GM18498 (cell line): Measurements from ENCODE around the gene RCN1.
"Not testable (repeated sequence)": the region's sequence is repeated elsewhere in the genome, so short reads cannot be mapped to it uniquely, and the experiment has no call there.

Source experiments
- ATAC-seq: cut with Tn5 transposase; IDR thresholded peaks from one replicate; pipeline ENCODE4 v1.9.1; 2021; ENCODE audit warnings: mild to moderate bottlenecking, moderate library complexity; ENCODE audit not compliant: unreplicated experiment

The RCN1 gene

DNA sequence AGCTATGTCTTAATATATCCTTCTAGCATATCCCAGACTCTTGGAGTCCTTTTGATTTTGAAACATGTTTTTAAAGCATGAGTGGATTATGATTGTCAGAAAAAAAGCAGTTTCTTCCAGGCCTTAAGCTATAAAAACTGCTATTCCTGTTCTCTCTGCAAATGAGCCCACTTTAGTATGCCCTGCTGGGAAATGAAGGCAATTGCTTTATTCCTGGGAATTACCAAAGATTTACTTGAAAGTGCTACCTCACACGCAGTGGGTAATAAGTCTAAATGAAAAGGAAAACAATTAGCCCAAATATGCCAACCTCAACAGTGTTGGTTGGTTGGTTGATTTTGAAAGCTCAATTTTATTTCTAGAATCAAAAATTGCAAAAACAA is 17.2 kb upstream of the RCN1 start:
- no peak for ATAC-seq

DNA sequence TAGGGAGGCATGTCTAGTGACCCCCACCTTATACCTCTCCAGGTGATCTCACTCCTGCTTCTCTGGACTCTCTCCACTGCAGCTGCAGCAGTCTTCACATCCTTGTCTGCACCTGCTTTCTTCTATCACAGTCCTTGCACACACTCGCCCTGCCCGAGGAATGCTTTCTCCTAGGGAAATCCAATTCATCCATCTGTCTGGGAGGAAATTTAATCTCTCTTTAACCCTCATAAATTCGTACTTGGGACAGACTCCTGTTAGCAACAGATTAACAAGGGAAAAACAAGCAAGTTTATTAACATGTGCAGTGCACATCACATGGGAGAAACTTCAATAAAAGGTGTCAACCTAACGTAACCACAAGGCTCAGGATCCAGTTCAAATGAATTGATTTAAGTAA is 11.3 kb upstream of the RCN1 start:
- no peak for ATAC-seq

DNA sequence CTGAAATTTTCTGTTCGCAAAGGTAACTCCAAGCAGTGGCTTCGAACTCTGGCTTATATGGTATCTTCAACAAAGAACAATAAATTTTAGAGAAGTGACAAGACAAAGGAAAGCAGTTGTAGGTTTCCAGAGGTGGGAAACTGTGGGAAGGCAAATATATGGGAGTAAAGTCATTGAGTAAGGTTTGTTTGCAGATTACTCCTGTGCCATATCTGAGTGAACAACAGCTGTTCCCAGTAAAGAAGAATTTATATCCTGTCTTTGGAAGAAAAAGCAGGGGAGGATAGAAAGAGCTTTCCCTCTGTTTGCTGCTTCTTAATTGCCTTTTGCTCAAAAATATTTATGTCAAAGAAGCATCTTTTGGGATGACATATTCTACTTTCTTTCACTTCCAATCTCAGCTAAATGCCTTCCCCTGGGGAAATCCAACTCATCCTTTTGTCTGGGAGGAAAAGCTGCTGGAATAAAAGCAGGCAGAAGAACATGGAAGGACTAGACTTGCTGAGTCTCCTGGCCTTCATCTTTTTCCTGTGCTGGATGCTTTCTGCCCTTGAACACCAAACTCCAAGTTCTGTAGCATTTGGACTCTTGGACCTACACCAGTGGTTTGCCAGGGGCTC is 10.4 kb upstream of the RCN1 start:
- no peak for ATAC-seq

DNA sequence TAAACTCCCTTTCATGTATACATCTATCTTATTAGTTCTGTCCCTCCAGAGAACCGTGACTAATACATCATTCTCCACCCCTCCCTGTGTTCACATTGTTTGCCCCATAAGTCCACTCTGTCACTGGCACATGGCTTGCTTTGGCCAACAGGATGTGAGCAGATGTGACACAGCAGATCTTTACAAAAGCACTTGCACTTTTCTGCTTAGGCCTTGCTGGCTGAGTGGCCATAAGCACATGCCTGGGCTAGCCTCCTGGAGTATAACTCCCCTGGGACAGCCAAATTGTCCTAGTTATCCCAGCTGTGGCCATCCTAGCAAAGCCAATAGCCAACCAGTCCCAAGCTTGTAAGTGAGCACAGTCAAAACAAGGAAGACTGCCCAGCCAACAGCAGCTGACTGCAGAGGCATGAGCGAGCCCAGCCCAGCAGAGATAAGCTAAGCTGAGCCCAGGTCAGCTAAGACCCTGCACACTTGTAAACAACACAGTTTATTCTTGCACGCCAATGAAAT is 9.7 kb upstream of the RCN1 start:
- peak; percentile 76 for ATAC-seq

DNA sequence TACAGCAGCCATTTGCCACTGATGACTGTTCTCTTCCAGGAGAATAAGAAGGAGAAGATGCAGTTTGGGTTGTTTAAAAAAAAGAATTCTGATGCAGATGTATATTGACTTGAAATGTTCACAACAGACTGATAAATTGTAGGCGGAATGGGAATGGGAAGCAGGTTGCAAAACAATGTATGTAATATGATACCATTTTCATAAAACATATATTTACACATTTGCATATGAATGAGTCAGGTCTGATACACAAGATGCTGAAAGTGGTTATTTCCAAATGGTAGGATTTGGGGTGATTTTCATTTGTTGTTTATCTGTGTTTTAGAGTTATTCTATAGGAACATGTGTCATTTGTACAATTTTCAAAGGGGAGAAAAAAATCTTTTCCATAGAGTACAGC is 9.0 kb upstream of the RCN1 start:
- no peak for ATAC-seq

DNA sequence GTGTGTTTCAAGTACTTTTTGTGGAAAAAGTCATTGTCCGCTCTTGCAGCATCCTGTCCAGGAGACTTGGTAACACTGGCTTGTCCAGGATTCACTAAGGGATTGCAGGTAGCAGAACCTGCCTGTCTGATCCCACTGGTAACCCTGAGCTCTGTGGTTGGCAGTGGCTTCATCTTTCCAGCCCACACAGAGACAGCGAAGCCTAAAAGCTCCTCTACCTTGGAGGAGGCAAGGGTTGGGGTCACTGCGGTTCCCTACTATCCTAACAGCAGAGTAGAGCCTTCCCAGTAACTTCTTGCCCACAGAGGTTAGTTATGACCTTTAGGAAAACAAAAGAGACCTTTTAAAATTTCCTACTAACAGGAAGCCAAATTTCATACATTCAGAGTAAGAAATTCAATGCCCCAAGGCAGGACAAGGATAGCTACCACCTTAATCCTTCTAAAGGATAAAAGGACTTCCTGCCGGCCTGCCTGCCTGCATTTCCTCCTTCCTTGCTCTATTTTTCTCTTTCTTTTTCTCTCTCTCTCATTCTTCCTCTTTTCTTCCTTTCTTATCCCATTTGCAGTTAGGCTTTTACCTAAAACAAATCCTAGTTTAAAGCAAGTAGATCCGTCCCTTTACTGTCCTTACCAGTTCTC is 8.4 kb upstream of the RCN1 start:
- no peak for ATAC-seq

DNA sequence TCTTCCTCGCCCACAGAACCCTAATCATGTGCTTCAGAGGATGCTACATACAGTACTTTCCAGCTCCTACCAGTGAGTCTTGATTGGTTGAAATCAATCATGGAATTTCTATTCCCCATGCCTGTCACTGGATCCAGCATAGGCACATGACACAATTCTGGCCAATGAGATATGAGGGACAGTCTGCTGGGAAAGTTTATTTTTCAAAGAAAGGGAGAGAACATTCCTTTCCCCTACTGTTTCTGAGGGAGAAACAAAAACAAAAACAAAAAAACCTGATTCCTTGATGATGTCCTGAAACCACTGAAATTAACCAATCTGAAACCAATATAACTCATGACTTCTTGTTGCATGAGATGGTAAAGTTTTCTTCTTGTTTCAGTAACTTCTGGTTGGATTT is 3.3 kb upstream of the RCN1 start:
- ATAC-seq = peak; percentile 5

DNA sequence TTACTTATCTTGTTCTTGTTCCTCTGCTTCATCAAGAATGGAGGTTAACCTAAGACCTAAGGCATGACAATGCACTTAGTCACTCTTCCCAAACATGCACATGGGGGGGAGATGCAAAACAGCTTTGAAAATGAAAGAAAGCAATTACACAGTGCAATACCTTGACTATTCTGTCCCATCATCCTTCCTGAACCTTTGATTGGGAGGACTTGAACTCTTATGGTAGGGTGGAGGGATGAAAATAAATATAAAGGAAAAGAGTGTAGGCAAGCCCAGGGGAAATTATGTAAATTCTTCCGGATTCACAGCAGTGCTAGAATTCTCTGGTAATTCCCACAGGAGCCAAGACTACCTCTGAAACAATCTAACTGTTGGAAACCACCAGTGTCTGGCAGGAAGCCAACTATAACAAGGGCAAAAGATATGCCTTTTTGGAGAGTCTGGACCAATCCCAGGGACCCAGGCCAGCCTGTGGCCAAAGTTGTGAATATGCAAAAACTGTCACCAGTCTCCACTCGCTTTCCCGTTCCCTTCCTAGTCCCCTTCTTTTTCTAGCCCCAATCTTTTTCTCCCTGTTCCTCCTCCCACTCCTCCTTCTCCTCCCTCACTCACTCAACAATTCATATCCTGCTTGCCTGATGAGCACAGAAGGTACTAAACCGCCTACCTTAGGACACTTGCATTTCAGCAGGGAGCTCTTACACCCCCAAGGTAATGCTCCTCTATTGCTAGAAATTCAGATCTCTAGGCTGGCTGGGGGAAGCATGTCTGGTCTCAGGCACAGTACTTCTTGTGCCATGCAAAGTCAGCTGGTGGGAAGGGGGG is 2.5 kb upstream of the RCN1 start:
- peak; percentile 27 for ATAC-seq

DNA sequence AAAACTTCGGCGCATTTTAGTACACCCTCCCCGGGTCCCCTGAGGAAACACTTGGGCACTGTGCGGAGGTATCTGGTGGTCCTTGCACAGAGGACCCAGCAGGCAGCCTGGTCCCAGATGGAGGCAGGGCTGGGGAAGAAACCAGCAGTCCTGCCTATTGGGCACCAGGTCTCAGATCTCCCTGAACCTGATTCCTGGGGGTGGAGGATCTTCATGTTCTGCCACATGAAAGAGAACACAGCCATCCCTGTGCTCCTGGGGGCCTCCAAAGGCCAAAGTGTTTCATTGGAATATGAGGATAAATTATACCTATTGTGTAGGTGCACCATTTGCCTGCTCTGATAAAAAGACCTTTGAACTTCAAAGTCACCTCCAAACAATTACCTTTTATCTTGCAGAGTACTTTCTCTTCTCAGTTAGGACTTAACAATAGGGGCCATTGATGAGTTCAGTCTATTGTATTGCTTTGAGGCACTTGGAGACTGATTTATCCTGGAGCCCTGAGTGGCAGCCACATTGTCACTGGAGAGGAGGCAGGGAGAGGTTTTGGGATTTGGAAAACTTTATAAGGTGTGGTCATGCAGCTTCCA is 1.8 kb downstream of the RCN1 start:
- no peak for ATAC-seq

DNA sequence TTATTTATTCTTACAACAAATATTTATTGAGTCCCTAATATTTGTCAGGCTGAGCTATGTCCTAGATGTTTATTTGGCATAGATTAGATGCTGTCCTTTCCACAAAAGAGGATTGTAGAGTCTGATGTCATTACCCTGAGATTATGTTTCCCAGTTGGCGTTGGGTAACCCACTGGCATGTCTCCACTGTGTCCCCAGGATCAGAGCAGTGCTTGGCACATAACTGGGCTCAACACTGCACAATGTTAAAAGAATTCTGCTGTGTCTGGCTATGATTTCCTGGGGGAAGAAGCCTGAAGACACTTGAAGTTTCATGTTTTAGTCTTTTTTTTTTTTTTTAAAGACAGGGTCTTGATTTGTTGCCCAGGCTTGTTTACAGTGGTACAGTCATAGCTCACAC is 4.0 kb downstream of the RCN1 start:
- no peak for ATAC-seq

DNA sequence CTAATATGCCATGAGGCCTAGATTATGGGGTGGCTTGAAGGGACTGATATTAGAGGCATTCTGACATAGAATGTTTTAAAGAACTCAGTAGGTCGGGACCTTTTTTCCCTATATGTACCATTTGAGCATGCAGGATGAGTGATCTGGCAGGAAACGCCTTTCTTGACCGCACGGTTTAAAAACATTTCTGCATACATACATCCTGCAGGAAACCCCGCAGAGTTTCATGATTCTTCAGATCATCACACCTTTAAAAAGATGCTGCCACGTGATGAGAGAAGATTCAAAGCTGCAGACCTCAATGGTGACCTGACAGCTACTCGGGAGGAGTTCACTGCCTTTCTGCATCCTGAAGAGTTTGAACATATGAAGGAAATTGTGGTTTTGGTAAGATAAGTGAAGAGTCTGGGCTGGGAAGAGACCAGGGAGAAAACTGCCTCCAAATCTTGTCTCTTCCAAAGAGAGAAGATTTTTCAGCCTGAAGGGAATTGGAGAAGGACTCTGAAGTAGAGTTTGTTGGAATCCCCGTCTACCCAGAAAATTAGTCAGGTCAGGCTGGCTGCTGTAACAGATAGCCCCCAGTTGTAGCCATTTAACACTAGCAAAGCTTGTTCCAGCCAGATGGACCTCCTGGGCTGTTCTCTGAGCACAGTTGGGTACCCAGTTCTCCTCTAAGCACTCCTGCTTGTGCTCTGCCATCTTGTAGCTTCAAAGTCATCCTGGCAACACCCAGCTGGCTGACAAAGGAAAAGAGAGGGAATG is 7.4 kb downstream of the RCN1 start:
- no peak for ATAC-seq

DNA sequence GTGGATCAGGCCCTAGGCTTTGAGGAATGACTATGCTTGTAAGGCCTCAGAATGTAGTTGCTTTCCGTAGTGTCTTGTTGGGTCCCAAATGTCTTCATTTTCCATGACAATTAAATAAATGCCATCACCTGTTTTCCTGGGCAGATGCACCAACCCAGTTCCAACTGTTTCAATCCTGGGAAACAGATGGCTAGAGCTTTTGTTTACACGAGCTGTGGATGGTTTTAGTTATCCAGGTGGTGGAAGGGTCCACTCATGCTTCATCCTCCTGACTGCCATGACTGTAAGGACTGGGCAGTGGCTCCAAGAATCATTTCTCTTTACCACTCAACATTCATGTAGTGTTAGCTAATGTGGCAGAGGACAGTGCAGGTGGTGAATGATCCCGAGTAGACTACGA is 8.6 kb downstream of the RCN1 start:
- no peak for ATAC-seq

DNA sequence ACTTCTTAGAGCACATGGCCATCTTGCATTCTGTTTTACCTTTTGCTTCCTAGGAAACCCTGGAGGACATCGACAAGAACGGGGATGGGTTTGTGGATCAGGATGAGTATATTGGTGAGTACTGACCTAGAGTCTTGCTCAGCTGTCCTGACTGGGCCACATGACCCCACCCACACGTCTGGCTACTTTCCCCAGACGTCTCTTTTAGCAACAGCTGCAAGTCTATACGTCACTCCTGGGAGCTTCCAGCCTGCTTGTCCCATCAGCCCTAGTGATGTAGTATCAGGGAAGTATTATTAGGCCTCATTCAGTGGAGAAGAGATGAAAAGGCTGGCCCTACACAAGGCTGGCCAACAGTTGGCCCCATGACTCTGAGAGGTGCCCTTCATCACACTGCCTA is 9.6 kb downstream of the RCN1 start:
- ATAC-seq = no peak

DNA sequence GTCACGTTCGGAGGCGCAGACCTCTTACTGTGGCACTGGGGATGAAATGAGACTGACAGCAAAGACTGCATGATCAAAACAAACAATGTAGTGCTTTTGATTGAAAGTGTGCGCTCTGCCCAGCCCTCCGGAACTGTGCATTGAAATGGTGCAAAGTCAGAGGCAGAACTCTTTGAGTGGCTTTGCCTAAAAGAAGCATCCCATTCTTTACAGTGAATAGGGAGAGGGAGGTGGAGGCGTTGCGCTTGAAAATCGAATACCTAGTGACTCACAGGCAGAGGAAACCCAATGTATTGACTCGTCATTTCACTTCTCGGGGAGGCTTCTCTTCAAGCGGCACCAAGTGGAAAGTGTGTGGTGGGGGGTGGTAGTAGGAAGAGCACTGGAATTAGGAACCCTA is 10.9 kb downstream of the RCN1 start:
- ATAC-seq = no peak

DNA sequence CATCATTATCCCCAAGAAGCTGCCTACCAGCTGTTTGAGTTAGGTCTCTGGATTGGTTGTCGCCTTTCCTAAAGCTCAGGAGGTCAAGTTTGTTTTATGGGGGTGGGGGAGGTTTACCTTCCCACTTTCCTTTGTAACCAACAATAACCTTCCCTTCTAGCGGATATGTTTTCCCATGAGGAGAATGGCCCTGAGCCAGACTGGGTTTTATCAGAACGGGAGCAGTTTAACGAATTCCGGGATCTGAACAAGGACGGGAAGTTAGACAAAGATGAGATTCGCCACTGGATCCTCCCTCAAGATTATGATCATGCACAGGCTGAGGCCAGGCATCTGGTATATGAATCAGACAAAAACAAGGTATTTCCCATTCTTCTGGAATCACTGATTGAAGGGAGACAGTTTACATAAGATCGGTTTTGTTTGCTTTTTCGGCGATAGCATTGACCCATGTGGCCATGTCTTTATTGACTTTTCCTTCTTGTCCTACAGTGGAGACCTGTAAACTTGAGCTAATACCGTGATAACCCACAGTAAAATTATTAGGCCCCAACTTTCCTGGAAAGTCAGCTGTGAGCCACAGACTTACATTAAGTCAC is 12.3 kb downstream of the RCN1 start:
- not testable (repeated sequence) for ATAC-seq

DNA sequence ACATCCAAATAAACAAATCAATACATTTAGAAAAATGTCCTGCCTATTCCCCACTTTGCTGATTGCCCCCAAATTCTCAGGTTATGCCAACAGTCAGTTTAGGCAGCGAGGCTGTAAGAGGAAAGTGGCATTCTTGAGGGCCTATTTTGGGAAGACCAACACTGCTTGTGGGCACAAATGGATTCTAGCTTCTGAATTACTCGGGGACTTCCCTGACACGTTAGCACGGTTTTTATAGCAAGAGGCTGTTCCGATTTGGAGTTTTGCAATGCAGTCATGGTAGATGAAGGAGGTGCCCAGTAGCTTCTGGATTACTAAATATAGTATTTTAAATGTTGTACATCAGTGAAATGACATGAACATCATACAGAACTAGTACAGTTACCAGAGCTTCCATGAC is 13.1 kb downstream of the RCN1 start:
- no peak for ATAC-seq

DNA sequence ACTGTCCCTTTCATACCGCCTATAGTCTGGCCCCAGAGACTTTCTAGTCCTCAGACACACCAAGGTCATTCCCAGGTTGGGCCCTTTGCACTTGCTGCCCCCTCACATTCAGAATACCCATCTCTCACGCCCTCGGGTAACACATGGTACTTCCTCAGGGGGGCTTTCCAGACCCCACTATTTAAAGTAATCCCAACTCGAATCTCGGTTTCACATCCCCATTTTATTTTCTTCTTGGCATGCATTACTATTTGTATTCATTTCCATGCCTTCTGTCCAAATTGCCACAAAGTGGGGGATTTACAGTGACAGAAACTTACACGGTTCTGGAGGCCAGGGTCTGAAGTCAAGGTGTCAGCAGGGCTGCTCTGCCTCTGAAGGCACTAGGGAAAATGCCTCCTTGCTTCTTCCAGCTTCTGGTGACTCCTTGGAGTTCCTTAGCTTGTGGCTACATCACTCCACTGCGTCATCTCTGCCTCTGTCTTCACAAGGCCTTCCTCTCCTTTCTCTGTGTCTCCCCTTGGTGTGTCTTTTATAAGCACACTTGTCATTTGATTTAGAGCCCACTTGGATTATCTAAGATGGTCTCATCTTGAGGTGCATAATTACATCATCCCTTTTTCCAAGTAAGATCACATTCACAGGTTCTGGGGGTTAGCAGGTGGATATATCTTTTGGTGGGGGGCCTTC is 15.1 kb downstream of the RCN1 start:
- peak; percentile 75 for ATAC-seq

DNA sequence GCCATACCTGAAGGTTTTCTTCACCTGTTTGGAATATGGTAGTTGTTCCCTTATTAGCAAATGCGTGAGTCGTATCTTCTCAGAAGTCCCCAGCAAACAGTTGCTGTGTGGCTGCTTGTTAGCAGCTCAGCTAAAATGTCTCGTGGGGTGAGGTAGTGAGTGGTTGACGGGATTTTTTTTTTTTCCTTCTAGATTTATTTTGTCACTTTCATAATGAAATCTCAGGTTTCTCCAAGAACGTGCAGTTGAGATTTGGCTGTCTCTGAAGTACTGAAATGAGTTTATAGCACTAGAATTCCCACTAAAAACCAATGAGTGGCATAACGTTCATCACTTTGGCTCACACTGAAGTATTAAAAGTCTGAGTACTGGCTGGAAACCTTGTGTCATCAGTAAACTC is 16.8 kb downstream of the RCN1 start:
- no peak for ATAC-seq

DNA sequence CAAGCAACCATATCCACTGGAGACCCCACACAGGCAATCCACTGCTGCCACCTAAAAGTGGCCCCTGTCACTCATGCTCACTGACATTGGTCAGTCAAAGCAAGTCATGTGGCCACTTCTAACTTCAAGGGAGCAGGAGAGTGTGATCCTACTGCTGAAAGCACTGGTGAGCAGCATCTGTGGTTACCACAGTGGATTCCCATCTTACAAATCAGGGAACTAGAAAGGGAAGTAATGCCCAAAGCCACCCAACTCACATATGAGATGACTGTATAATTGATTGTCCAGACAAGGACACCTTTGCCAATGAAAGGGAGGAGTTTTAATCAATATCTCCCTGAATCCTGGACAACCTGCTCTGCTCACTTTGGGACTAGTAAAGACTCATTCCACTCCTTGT is 17.7 kb downstream of the RCN1 start:
- ATAC-seq = no peak

DNA sequence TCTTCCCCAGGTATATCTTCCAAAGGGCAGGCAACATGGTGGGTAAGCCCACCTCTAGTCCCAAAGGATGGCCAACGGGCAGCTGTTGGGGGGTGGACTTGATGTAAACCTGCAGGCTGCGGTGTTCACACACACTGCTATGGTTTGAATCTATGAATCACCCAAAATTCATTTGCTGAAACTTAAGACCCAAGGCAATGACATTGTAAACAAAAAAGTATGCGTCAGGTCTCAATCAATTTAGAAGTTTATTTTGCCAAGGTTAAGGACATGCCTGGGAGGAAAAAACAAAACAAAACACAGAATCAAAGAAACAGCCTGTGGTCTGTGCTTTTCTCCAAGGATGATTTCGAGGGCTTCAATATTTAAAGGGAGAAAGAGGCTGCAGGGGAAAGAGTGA is 18.3 kb downstream of the RCN1 start:
- no peak for ATAC-seq
